Activated naive CD4-positive, alpha-beta T cell treated with anti-CD3 and anti-CD28 coated beads, Interleukin-2, amount 50 U/mL, for 24 hours (primary cell): ENCODE data around the gene PTGER4.
"Not testable (repeated sequence)": the region's sequence is repeated elsewhere in the genome, so short reads cannot be mapped to it uniquely, and the experiment has no call there.

Experiments used
- H3K27ac Mint-ChIP-seq: one replicate; pipeline ENCODE4 v1.8.0; 2021; ENCODE audit warnings: mild to moderate bottlenecking, mixed read lengths
- H3K27me3 Mint-ChIP-seq: one replicate; pipeline ENCODE4 v1.8.0; 2021; ENCODE audit warnings: mixed read lengths
- H3K36me3 Mint-ChIP-seq: one replicate; pipeline ENCODE4 v1.8.0; 2021; ENCODE audit warnings: mixed read lengths
- H3K4me1 Mint-ChIP-seq: one replicate; pipeline ENCODE4 v1.8.0; 2021; ENCODE audit warnings: mixed read lengths
- H3K4me3 Mint-ChIP-seq: one replicate; pipeline ENCODE4 v1.8.0; 2021; ENCODE audit warnings: mild to moderate bottlenecking, mixed read lengths
- H3K9me3 Mint-ChIP-seq: one replicate; pipeline ENCODE4 v1.8.0; 2021; ENCODE audit warnings: mixed read lengths

PTGER4 gene

DNA sequence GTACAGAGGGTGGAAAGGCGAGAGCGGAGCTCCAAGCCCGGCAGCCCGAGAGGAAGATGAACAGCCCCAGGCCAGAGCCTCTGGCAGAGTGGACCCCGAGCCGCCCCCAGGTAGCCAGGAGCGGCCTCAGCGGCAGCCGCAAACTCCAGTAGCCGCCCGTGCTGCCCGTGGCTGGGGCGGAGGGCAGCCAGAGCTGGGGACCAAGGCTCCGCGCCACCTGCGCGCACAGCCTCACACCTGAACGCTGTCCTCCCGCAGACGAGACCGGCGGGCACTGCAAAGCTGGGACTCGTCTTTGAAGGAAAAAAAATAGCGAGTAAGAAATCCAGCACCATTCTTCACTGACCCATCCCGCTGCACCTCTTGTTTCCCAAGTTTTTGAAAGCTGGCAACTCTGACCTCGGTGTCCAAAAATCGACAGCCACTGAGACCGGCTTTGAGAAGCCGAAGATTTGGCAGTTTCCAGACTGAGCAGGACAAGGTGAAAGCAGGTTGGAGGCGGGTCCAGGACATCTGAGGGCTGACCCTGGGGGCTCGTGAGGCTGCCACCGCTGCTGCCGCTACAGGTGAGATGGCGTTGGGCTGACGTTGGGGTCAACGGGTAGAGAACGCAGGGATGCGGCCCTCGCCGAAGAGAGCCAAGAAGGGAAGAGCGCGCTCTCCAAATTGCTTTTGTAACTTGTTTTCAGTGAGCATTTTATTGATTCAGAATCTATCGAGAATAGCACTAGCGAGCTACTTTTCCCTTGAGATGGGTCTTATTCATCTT lies at the start of gene PTGER4:
Gene PTGER4, plus strand, starts transcription at position 3 of the 769 bp plus-strand sequence. CDS start 1,079 bp downstream, outside the sequence.
- peaks cover 35% of the 10 kb centered on the region for H3K4me1 Mint-ChIP-seq
- H3K27me3 Mint-ChIP-seq = no peaks in the 10 kb centered on the region
- H3K36me3 Mint-ChIP-seq = peaks cover 43% of the 10 kb centered on the region
- peak within 1 kb of the TSS; percentile 95 for H3K4me3 Mint-ChIP-seq
- no peaks in the 10 kb centered on the region for H3K9me3 Mint-ChIP-seq
- H3K27ac Mint-ChIP-seq = peak within 1 kb of the TSS; percentile 98

DNA sequence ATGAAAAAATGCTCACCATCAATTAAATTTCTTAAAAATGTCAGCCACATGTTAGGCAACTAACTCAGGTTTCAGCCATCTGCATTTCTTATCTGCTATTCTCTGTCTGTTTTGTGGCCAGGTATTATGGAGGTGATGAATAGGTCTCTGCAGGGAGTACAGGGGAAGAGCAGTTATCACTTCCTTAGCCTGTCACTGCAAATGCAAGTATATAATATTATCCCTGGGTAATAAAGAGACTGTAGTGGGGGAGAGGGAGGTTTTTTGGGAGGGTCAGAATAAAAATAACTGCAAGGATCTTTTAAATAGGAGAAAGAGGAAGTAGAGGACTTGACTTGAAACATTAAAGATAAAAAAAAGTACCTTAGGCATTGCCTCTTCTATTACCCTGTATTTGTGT lies 49.6 kb upstream of the PTGER4 start:
- Mint-ChIP-seq H3K4me1 (peaks cover 27% of the 10 kb centered on the region), H3K9me3 (no peaks in the 10 kb centered on the region), H3K27me3 (no peaks in the 10 kb centered on the region), H3K27ac (no peak overlapping the region), H3K36me3 (peaks cover under 1% of the 10 kb centered on the region), H3K4me3 (no peak overlapping the region)

DNA sequence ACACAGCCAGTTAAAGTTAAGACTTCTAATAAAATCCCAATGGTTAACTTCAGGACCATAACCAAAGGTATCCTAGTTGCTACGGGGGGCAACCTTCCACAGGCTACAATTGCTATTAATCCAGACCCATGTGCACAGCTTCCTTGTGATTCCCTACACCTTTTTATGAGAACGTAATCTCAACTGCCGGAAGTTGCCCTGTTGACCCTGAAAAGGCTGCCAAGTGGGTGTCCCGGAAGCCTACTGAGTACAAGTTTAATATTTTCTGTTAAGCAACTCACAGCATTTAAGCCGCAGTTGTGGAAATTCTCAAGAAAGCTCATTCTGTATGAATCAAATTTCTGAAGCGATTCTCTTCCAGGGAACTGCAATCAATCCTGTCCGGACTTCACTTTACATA lies 48.5 kb upstream of the PTGER4 start:
- H3K4me3 Mint-ChIP-seq = no peak overlapping the region
- peaks cover 6% of the 10 kb centered on the region for H3K9me3 Mint-ChIP-seq
- H3K27ac Mint-ChIP-seq = no peak overlapping the region
- H3K36me3 Mint-ChIP-seq = peaks cover 5% of the 10 kb centered on the region
- peaks cover 27% of the 10 kb centered on the region for H3K4me1 Mint-ChIP-seq
- no peaks in the 10 kb centered on the region for H3K27me3 Mint-ChIP-seq

DNA sequence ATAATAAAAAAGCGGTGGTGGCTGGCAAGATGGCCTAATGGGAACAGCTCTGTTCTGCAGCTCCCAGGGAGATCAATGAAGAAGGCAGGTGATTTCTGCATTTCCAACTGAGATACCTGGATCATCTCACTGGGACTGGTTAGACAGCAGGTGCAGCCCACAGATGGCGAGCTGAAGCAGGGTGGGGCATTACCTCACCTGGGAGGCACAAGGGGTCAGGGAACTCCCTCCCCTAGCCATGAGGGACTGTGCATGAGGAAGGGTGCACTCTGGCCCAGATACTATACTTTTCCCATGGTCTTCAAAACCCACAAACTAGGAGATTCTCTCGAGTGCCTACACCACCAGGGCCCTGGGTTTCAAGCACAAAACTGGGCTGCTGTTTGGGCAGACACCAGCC lies 45.6 kb upstream of the PTGER4 start:
- Mint-ChIP-seq H3K4me3 (no peak overlapping the region), H3K27me3 (no peaks in the 10 kb centered on the region), H3K9me3 (peaks cover 19% of the 10 kb centered on the region), H3K36me3 (peaks cover 22% of the 10 kb centered on the region), H3K4me1 (peaks cover 6% of the 10 kb centered on the region), H3K27ac (no peak overlapping the region)

DNA sequence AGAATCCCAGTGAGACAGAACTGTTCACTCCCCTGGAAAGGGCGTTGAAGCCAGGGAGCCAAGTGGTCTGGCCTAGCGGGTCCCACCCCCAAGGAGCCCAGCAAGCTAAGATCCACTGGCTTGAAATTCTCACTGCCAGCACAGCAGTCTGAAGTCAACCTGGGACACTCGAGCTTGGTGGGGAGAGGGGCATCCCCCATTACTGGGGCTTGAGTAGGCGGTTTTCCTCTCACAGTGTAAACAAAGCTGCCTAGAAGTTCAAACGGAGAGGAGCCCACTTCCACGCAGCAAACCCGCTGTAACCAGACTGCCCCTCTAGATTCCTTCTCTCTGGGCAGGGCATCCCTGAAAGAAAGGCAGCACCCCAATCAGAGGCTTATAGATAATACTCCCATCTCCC lies 45.1 kb upstream of the PTGER4 start:
- no peak overlapping the region for H3K4me3 Mint-ChIP-seq
- H3K27me3 Mint-ChIP-seq = no peaks in the 10 kb centered on the region
- H3K4me1 Mint-ChIP-seq = peaks cover 6% of the 10 kb centered on the region
- peaks cover 19% of the 10 kb centered on the region for H3K9me3 Mint-ChIP-seq
- H3K27ac Mint-ChIP-seq = no peak overlapping the region
- peaks cover 23% of the 10 kb centered on the region for H3K36me3 Mint-ChIP-seq

DNA sequence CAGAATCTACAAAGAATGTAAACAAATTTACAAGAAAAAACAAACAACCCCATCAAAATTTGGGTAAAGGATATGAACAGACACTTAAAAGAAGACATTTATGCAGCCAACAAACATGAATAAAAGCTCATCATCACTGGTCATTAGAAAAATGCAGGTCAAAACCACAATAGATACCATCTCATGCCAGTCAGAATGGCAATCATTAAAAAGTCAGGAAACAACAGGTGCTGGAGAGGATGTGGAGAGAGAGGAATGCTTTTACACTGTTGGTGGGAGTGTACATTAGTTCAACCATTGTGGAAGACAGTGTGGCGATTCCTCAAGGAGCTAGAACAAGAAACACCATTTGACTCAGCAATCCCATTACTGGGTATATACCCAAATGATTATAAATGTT lies 40.2 kb upstream of the PTGER4 start:
- peaks cover 25% of the 10 kb centered on the region for H3K36me3 Mint-ChIP-seq
- H3K27ac Mint-ChIP-seq, H3K4me1 Mint-ChIP-seq, H3K27me3 Mint-ChIP-seq, H3K4me3 Mint-ChIP-seq: not testable (repeated sequence)
- H3K9me3 Mint-ChIP-seq = peaks cover 19% of the 10 kb centered on the region

DNA sequence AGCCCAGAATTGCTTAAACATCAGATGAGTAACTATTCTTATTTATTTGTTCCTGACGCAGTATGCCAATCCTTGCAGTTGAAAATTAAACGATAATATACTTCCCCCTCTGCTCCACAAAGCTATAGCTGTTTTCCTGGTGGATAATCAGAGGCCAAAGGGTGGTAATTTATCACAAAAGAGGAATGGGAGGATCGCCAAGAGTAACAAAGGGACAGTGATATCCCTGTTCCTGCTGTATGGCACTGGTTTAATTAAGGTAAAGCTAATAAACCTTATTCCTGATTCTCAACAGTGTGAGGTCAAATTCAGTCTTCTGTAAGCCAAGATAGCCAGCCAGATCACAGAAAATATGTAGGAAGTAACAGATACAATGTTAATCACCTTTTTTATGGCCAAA lies 33.4 kb upstream of the PTGER4 start:
- Mint-ChIP-seq H3K36me3 (peaks cover 2% of the 10 kb centered on the region), H3K4me1 (peaks cover 30% of the 10 kb centered on the region), H3K9me3 (no peaks in the 10 kb centered on the region)

DNA sequence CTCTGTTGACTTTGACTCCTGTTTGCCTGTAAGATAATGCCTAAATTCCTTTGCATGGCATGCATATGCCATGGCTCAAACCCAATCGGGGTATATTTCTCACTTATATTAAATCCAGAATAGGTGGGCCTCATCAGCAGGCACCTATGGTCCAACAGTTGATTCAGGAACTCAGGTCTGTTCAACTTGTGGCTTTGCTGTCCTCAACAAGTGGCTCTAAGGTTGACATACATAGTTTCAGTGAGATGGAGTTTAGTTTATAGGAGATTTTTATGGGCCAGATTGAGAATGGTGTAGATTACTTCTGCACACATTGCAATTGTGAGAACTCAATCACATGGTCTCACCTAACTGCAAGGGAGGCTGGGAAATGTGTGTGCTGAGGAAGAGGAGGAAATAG lies 31.6 kb upstream of the PTGER4 start:
- Mint-ChIP-seq H3K27ac (no peak overlapping the region), H3K4me3 (no peak overlapping the region)

More for the DNA sequence above, 33.4 kb upstream of the PTGER4 start:
- Mint-ChIP-seq H3K27ac (no peak overlapping the region), H3K27me3 (no peaks in the 10 kb centered on the region), H3K4me3 (no peak overlapping the region)

DNA sequence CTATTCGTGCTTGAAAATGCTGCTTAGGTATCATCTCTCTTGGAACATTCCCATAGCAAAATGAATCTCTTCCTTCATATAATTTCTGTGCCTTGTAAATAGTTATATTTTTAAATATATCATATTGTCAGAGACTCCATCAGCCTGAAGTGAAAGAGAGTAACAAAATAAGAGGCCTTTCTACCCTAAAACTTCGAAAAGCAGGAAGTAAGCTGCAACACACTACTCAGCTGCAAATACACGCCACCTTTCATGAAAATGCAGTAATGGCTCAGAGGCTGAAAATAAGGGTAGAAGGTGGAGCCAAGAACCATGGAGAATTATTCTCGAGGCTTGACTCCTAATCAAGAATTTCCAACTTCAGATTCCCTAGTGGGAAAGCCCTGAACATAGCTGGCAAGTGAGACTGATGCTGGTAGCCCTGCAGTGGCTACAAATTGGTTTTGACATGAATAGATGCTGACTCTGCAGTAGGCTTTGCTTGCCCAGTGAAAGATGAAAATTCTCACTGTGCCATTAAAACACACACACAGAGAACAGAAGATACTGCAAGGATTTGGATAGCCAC lies 30.2 kb upstream of the PTGER4 start:
- Mint-ChIP-seq H3K27me3 (no peaks in the 10 kb centered on the region), H3K27ac (peak overlapping the region; percentile 56), H3K4me1 (peaks cover 55% of the 10 kb centered on the region), H3K4me3 (no peak overlapping the region), H3K36me3 (no peaks in the 10 kb centered on the region), H3K9me3 (no peaks in the 10 kb centered on the region)

More for the DNA sequence above, 31.6 kb upstream of the PTGER4 start:
- no peaks in the 10 kb centered on the region for H3K27me3 Mint-ChIP-seq
- no peaks in the 10 kb centered on the region for H3K9me3 Mint-ChIP-seq
- H3K36me3 Mint-ChIP-seq = peaks cover 2% of the 10 kb centered on the region
- H3K4me1 Mint-ChIP-seq = peaks cover 41% of the 10 kb centered on the region

DNA sequence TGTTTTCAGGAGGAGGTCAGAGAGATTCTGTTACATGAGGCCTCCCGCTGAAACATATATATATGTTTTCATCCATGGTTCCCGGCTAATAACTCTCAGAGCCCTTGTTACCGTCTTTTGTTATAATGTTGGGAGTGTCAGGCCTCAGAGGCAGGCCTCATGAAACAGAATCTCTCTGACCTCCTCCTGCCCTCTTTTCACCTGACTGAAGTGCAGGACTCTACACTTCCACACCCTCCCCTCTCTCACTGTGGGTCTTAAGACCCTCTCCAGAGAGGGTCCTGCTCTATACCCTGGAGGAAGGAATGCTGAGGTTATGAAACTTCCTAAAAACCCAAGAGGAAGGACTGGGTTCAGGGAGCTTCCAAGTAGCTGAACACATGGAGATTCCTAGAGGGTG lies 28.5 kb upstream of the PTGER4 start:
- H3K4me3 Mint-ChIP-seq = no peak overlapping the region
- no peak overlapping the region for H3K27ac Mint-ChIP-seq
- H3K27me3 Mint-ChIP-seq = no peaks in the 10 kb centered on the region
- peaks cover 72% of the 10 kb centered on the region for H3K4me1 Mint-ChIP-seq
- no peaks in the 10 kb centered on the region for H3K9me3 Mint-ChIP-seq
- H3K36me3 Mint-ChIP-seq = no peaks in the 10 kb centered on the region

DNA sequence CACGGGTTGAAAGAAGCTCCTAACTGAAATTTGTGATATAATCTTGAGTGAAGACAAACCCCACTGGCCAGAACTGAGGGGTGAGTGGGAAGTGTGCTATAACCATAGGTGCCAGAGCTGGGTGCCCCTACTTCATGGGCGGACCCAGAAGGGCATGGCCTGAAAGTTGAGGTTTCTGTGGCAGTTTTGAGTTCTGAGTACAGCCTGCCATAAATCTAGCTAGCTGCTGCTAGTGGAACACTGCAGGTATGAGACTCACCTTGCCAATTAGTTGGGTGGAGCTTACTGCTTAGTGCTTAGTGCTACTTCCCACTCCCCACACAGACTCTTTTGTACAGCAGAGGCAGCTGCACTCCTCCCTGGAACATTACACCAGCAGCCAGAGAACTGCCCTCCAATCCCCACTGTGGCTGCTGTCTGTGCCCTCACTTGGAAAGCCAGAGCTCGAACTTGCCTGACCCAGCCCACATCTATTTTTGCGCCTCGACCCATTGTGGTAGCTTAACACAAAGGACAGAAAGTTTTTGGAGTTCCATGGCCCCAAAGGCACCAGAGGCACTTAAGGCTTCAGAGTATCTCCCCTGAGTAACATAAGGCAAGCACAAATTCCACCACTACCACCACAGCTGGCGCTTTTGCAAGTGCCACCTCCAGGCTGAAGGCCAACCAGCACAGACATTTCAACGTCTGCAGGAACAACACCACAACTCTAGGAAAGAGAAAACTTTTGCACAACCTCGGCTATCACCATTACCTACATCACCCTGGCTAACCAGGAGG lies 27.1 kb upstream of the PTGER4 start:
- H3K4me3 Mint-ChIP-seq = peak overlapping the region; percentile 49
- H3K4me1 Mint-ChIP-seq = peaks cover 77% of the 10 kb centered on the region
- no peaks in the 10 kb centered on the region for H3K36me3 Mint-ChIP-seq
- no peaks in the 10 kb centered on the region for H3K27me3 Mint-ChIP-seq
- H3K9me3 Mint-ChIP-seq = no peaks in the 10 kb centered on the region
- H3K27ac Mint-ChIP-seq = peak overlapping the region; percentile 91

DNA sequence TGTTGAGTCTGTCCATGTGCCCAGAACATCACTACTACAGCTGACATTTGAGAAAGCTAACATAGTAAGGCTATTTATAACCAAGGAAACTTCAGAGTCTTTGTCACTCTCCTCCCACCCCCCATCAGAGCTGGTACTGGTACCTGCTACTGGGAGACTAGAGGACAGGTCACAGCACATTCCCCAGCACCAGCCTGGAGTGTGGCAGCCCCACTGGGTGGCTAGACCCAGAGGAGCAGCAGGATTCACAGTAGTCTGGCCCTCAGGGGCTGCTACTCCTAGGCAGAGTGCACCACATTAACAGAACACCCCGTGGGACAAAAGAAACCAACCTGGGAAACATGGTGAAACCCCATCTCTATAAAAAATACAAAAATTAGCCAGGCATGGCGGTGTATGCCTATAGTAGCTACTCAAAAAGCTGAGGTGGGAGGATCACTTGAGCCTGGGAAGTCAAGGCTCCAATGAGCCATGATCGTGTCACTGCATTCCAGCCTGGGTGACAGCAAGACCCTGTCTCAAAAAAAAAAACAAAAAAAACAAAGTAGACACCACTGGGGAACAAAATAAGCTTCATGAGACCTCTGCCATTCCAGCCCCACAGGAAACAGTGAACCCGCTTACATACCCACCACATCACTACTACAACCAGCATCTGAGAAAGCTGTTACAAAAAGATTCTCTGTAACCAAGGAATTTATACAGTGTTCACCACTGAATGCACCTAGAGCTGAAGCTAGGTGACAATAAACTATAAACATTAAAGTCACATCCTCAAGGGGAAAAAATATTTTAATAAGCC lies 26.3 kb upstream of the PTGER4 start:
- no peaks in the 10 kb centered on the region for H3K9me3 Mint-ChIP-seq
- no peaks in the 10 kb centered on the region for H3K27me3 Mint-ChIP-seq
- peaks cover 81% of the 10 kb centered on the region for H3K4me1 Mint-ChIP-seq
- H3K4me3 Mint-ChIP-seq = peak overlapping the region; percentile 84
- H3K36me3 Mint-ChIP-seq = no peaks in the 10 kb centered on the region
- H3K27ac Mint-ChIP-seq = peak overlapping the region; percentile 91

DNA sequence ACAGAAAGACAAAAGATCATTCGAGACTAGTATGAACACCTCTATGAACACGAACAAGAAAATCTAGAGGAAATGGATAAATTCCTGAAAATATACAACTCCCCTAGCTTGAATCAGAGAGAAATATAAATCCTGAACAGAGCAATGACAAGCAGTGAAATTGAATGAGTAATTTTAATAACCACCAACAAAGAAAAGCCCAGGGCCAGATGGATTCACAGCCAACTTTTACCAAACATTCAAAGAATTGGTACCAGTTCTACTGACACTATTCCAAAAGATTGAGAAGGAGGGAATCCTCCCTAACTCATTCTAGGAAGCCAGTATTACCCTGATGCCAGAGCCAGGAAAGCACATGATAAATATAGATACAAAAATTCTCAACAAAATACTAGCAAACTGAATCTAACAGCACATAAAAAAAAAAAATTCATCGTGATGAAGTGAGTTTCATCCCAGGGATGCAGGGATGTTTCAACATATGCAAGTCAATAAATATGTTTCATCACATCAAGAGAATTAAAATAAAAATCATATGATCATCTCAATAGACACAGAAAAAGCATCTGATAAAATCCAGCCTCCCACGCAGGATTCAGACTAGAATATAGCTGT lies 25.2 kb upstream of the PTGER4 start:
- Mint-ChIP-seq H3K36me3 (no peaks in the 10 kb centered on the region), H3K4me3 (peak overlapping the region; percentile 84), H3K27ac (peak overlapping the region; percentile 91), H3K4me1 (peaks cover 77% of the 10 kb centered on the region), H3K9me3 (no peaks in the 10 kb centered on the region), H3K27me3 (no peaks in the 10 kb centered on the region)

DNA sequence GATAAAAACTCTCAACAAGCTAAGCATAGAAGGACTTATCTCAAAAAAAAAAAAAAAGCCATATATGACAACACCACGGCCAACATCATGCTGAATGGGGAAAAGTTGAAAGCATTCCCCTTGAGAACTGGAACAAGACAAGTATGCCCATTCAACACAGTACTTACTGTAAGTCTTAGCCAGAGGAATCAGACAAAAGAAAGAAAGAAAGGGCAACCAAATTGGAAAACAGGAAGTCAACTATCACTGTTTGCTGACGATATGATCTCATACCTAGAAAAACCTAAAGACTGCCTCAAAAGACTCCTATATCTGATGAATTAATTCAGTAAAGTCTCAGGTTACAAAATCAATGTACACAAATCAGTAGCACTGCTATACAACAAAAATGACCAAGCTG lies 24.6 kb upstream of the PTGER4 start:
- Mint-ChIP-seq H3K9me3 (no peaks in the 10 kb centered on the region), H3K36me3 (no peaks in the 10 kb centered on the region), H3K4me1 (peaks cover 70% of the 10 kb centered on the region), H3K27ac (peak overlapping the region; percentile 94), H3K27me3 (no peaks in the 10 kb centered on the region), H3K4me3 (peak overlapping the region; percentile 84)

DNA sequence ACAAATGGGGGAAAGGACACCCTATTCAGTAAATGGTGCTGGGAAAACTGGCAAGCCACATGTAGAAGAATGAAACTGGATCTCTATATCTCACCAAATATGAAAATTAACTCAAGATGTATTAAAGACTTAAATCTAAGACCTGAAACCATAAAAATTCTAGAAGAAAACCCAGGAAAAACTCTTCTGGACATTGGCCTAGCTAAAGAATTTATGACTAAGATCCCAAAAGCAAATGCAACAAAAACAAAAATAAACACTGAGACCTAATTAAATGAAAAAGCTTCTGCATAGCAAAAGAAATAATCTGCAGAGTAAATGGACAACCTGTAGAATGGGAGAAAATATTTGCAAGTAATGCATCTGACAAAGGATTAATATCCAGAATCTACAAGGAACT lies 23.6 kb upstream of the PTGER4 start:
- H3K9me3 Mint-ChIP-seq, H3K4me3 Mint-ChIP-seq, H3K36me3 Mint-ChIP-seq, H3K27ac Mint-ChIP-seq, H3K27me3 Mint-ChIP-seq: not testable (repeated sequence)
- H3K4me1 Mint-ChIP-seq = peaks cover 64% of the 10 kb centered on the region
